Transverse colon (tissue), 4 donors: ENCODE measurements around the gene EXOC5. TPM values are rescaled to one million over a fixed set of nuclear protein-coding genes. Genes with fewer than 3 reads are reported as not detected.

ENCODE experiments used
- DNase-seq: peaks from one replicate; pipeline ENCODE4 v3.0.0-alpha.2; 2019
- H3K27ac ChIP-seq, 4 donors: fragments of 200-600 bp; sonication (generic); 2 replicates each; pipeline ENCODE4 v1.5.1; 2016 to 2018; ENCODE audit warnings: inconsistent platforms in 4 of 4
- H3K27me3 ChIP-seq: fragments of 200-600 bp; sonication (generic); 2 replicates; pipeline ENCODE4 v1.5.1; 2017; ENCODE audit warnings: inconsistent platforms
- H3K36me3 ChIP-seq, 4 donors: fragments of 200-600 bp; sonication (generic); 2 replicates each; pipeline ENCODE4 v1.5.1; 2017 to 2019; ENCODE audit warnings: inconsistent platforms in 4 of 4
- H3K4me1 ChIP-seq, 4 donors: fragments of 200-600 bp; sonication (generic); 2 replicates each; pipeline ENCODE4 v1.5.1; 2017 to 2020; ENCODE audit warnings: inconsistent platforms in 4 of 4
- H3K4me3 ChIP-seq, 4 donors: fragments of 200-600 bp; sonication (generic); 1 replicate in 1 of 4; 2 replicates in 3 of 4; pipeline versions ENCODE4 v1.5.1 to v1.6.1; 2017 to 2019; ENCODE audit warnings: inconsistent platforms in 4 of 4
- H3K9me3 ChIP-seq, 2 donors: fragments of 200-600 bp; sonication (generic); 2 replicates each; pipeline ENCODE4 v1.5.1; 2017 to 2019; ENCODE audit warnings: inconsistent platforms in 2 of 2
- CTCF ChIP-seq, 5 experiments: fragments of 200-600 bp in 3 of 5; fragments of 450-650 bp in 2 of 5; sonication (generic) in 3 of 5; IDR thresholded peaks; 1 replicate in 2 of 5; 2 replicates in 3 of 5; pipeline ENCODE4 v1.5.1; 2016 to 2017; ENCODE audit warnings: antibody characterized with exemption in 5 of 5, inconsistent platforms in 3 of 5, mild to moderate bottlenecking in 2 of 5, moderate library complexity in 1 of 5
- EP300 ChIP-seq: sonication (generic); formaldehyde crosslinking; IDR thresholded peaks from one replicate; pipeline ENCODE4 v1.6.1; 2017; ENCODE audit warnings: antibody characterized with exemption, low read depth
- POLR2A ChIP-seq: fragments of 450-650 bp; IDR thresholded peaks from one replicate; pipeline ENCODE4 v1.6.1; 2016; ENCODE audit warnings: antibody characterized with exemption, mild to moderate bottlenecking, moderate library complexity
- POLR2AphosphoS5 ChIP-seq, 3 donors: sonication (generic); formaldehyde crosslinking; IDR thresholded peaks; one replicate each; pipeline ENCODE4 v1.6.1; 2016; ENCODE audit warnings: antibody characterized with exemption in 3 of 3
- WGBS, 2 donors: methylation state at CpG; one replicate each; pipeline ENCODE4 v1.1.5; 2018; ENCODE audit warnings: low coverage in 1 of 2; 5-methylcytosine and 5-hydroxymethylcytosine counted together
- in situ Hi-C, 4 donors: fragments of 200-750 bp; cut with MboI; loops; one replicate each; pipeline versions ENCODE4 v1.15.0 to v1.15.1; 2017; ENCODE audit warnings: low sequenced_read_pairs in 3 of 4, low pct_ligation_motif_present in 1 of 4, low pct_unique_long_range_greater_than_20kb in 1 of 4
- intact Hi-C: fragments of 100-400 bp; cut with DNase I; formaldehyde crosslinking; loops from one replicate; pipeline ENCODE4 v1.15.1; 2023; ENCODE audit warnings: low total_unique reads
- total RNA-seq, 4 donors: library from RNA; depleted of rRNA; stranded (reverse); fragments of >200 nt; gene quantifications; one replicate each; pipeline ENCODE4 v1.1.0, GENCODE V29; 2016

Gene EXOC5
- total RNA-seq, 4 donors from 2014 or later: 22.8 to 51.3 (median 29.2) TPM

- no peak for TF ChIP-seq CTCF (IDR thresholded peaks at IDR 0.05)
- TF ChIP-seq EP300: no peak
- TF ChIP-seq POLR2AphosphoS5 (IDR thresholded peaks at IDR 0.05): no peak
- no peak for TF ChIP-seq POLR2A
- in situ Hi-C loops: no loop called here
- Histone ChIP-seq H3K27ac (no peak overlapping the region), H3K4me1 (no peaks in the 10 kb centered on the region), H3K27me3 (peaks cover 1% of the 10 kb centered on the region), H3K4me3 (no peak overlapping the region), H3K9me3 (no peaks in the 10 kb centered on the region), H3K36me3 (no peaks in the 10 kb centered on the region)
- intact Hi-C loops: no loop called here
- 85 to 92% methylated on average over 2 to 5 of the region's 5 CpGs for WGBS, 2 donors
- no peak for DNase-seq
These were observed 97.3 kb downstream of the EXOC5 start for GRCh38 chr14:57171363-57171762.

DNA sequence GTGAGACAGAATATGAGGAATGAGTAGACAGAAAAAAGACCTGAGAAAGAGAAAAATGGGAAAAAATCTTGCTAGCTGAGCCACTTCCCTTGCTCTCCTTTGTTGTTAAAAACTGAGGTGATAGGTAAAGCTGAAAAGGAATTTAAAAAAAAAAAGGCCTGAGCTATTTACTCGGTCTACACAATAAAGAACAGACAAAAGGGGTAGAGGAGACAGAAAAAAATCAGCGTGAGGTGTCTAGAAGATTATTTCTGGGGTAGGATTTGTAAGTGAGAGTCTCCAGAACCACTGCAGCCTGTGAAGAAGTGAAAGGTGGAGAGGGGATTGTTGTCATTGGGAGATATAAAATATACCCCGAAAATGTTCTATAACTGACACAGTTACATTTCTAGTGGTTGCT is 98.8 kb downstream of the EXOC5 start:
- H3K36me3 ChIP-seq: no peaks in the 10 kb centered on the region
- no peaks in the 10 kb centered on the region for H3K27me3 ChIP-seq
- intact Hi-C loops: no loop called here
- WGBS, 2 donors: 76 to 84% methylated on average over 3 of the region's 3 CpGs
- no peak overlapping the region for H3K4me3 ChIP-seq
- TF ChIP-seq CTCF (IDR thresholded peaks at IDR 0.05): no peak
- no peak for TF ChIP-seq EP300
- TF ChIP-seq POLR2A: no peak
- TF ChIP-seq POLR2AphosphoS5 (IDR thresholded peaks at IDR 0.05): no peak
- in situ Hi-C loops: no loop called here
- H3K27ac ChIP-seq: no peak overlapping the region
- H3K9me3 ChIP-seq: no peaks in the 10 kb centered on the region
- H3K4me1 ChIP-seq: no peaks in the 10 kb centered on the region
- DNase-seq: no peak

DNA sequence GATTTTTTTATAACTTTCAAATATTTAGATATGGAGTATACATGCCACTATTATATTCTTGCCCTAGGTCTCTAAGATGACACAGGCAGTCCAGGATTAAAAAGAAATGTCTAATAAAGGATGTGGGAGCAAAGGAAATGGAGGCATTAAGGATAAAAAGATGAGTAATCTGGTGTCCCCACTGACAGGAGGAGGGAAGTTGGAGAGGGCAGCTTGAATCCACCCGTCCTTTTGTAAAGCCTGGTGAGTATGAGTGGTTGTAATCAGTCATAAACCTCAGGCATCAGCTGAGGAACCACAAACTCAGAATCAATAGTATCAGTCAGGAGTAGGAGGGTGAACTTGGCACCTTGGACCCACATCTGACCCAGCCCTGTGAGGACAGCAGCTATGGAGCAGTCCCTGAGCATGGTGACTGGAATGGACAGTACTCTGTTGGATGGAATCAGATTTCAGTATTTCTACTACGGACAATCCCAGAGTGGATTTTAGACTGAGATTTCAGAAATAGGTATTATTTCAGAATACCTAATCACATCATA is 100.5 kb downstream of the EXOC5 start:
- TF ChIP-seq POLR2AphosphoS5 (IDR thresholded peaks at IDR 0.05): no peak
- no peak for TF ChIP-seq POLR2A
- TF ChIP-seq CTCF (IDR thresholded peaks at IDR 0.05): no peak
- TF ChIP-seq EP300: no peak
- Histone ChIP-seq H3K4me1 (no peaks in the 10 kb centered on the region), H3K9me3 (no peaks in the 10 kb centered on the region), H3K36me3 (no peaks in the 10 kb centered on the region), H3K27ac (no peak overlapping the region), H3K27me3 (no peaks in the 10 kb centered on the region), H3K4me3 (no peak overlapping the region)
- 74 to 90% methylated on average over 1 to 2 of the region's 2 CpGs for WGBS, 2 donors
- intact Hi-C loops: no loop called here
- in situ Hi-C loops: no loop called here
- DNase-seq: no peak

GRCh38 chr14:57161583-57162234 is 107.0 kb downstream of the EXOC5 start:
- H3K36me3 ChIP-seq: no peaks in the 10 kb centered on the region
- TF ChIP-seq EP300 (no peak), POLR2AphosphoS5 (IDR thresholded peaks at IDR 0.05) (no peak), CTCF (IDR thresholded peaks at IDR 0.05) (no peak), POLR2A (no peak)
- no peak for DNase-seq
- no peaks in the 10 kb centered on the region for H3K27me3 ChIP-seq
- intact Hi-C loops: no loop called here
- no peak overlapping the region for H3K27ac ChIP-seq
- in situ Hi-C loops: no loop called here
- no peaks in the 10 kb centered on the region for H3K4me1 ChIP-seq
- H3K4me3 ChIP-seq: no peak overlapping the region
- 47 to 52% methylated on average over 8 of the region's 8 CpGs for WGBS, 2 donors
- H3K9me3 ChIP-seq: no peaks in the 10 kb centered on the region
